ENCODE measurements around the gene FOXD4L5.
"Not testable (repeated sequence)": the region's sequence is repeated elsewhere in the genome, so short reads cannot be mapped to it uniquely, and the experiment has no call there.

FOXD4L5 gene
- total RNA-seq: 0 reads per million in 3 donors

- not testable (repeated sequence) for H3K4me3 ChIP-seq (ENCODE audit: insufficient read depth, low read depth, low read length, poor library complexity, severe bottlenecking); H3K4me1 ChIP-seq (ENCODE audit: control insufficient read depth, insufficient read depth, low read length, poor library complexity, severe bottlenecking); H3K27ac ChIP-seq (ENCODE audit: insufficient read depth, low read length, poor library complexity, severe bottlenecking); H3K36me3 ChIP-seq (ENCODE audit: control insufficient read depth, insufficient read depth, low read length); H3K27me3 ChIP-seq (replicated peaks; ENCODE audit: control insufficient read depth, insufficient read depth, low read length, poor library complexity, severe bottlenecking); DNase-seq; H3K9me3 ChIP-seq (ENCODE audit: control insufficient read depth, low read length)
These were observed at the start of gene FOXD4L5 for GRCh38 chr9:65285109-65285508. FOXD4L5 (minus strand) TSS chr9:65285209; CDS start chr9:65284377, 832 bp downstream.

GRCh38 chr9:65283943-65284342 is 1.1 kb downstream of the FOXD4L5 start:
- not testable (repeated sequence) for H3K27ac ChIP-seq (ENCODE audit: insufficient read depth, low read length, poor library complexity, severe bottlenecking); H3K36me3 ChIP-seq (ENCODE audit: control insufficient read depth, insufficient read depth, low read length); H3K9me3 ChIP-seq (ENCODE audit: control insufficient read depth, low read length); H3K27me3 ChIP-seq (replicated peaks; ENCODE audit: control insufficient read depth, insufficient read depth, low read length, poor library complexity, severe bottlenecking); H3K4me3 ChIP-seq (ENCODE audit: insufficient read depth, low read depth, low read length, poor library complexity, severe bottlenecking); H3K4me1 ChIP-seq (ENCODE audit: control insufficient read depth, insufficient read depth, low read length, poor library complexity, severe bottlenecking); DNase-seq

- H3K4me3 ChIP-seq (ENCODE audit: insufficient read depth, low read depth, low read length, poor library complexity, severe bottlenecking); H3K27ac ChIP-seq (ENCODE audit: insufficient read depth, low read length, poor library complexity, severe bottlenecking); H3K36me3 ChIP-seq (ENCODE audit: control insufficient read depth, insufficient read depth, low read length); DNase-seq; H3K27me3 ChIP-seq (replicated peaks; ENCODE audit: control insufficient read depth, insufficient read depth, low read length, poor library complexity, severe bottlenecking); H3K4me1 ChIP-seq (ENCODE audit: control insufficient read depth, insufficient read depth, low read length, poor library complexity, severe bottlenecking); H3K9me3 ChIP-seq (ENCODE audit: control insufficient read depth, low read length): not testable (repeated sequence)
These were observed 2.0 kb downstream of the FOXD4L5 start for GRCh38 chr9:65282976-65283375.
